ENCODE results near the gene LRRC4B. TPM values are rescaled to one million over a fixed set of nuclear protein-coding genes. Genes with fewer than 3 reads are reported as not detected.
"Not testable (repeated sequence)": the region's sequence is repeated elsewhere in the genome, so short reads cannot be mapped to it uniquely, and the experiment has no call there.

The LRRC4B gene
- total RNA-seq, 1 experiment from 2014 or later: 1.7 TPM

- Histone ChIP-seq H3K9me3 (no peaks in the 10 kb centered on the region), H3K4me3 (no peak overlapping the region), H3K36me3 (no peaks in the 10 kb centered on the region), H3K27me3 (no peaks in the 10 kb centered on the region)
- no peak for DNase-seq
These were observed 12.9 kb upstream of the LRRC4B start for GRCh38 chr19:50580970-50581634.

GRCh38 chr19:50580240-50580639, 12.0 kb upstream of the LRRC4B start:
- H3K36me3 ChIP-seq: no peaks in the 10 kb centered on the region

DNA sequence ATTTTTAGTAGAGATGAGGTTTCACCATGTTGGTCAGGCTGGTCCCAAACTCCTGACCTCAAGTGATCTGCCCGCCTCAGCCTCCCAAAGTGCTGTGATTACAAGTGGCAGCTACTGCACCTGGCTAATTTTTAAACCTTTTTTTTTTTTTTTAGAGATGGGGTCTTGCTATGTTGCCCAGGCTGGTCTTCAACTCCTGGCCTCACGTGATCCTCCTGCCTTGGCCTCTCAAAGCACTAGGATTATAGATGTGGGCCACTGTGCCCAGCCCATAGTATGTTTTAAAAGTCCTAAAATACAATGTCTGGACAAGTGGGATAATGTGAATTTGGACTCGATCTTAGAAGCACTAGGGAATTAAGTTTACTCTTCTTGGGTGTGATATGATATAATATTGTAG, 8.5 kb upstream of the LRRC4B start:
- H3K9me3 ChIP-seq, H3K36me3 ChIP-seq, H3K4me3 ChIP-seq, DNase-seq, H3K27me3 ChIP-seq: not testable (repeated sequence)

More at GRCh38 chr19:50580240-50580639, 12.0 kb upstream of the LRRC4B start:
- H3K9me3 ChIP-seq: no peaks in the 10 kb centered on the region
- H3K27me3 ChIP-seq: no peaks in the 10 kb centered on the region
- DNase-seq: no peak
- H3K4me3 ChIP-seq: no peak overlapping the region

- no peak overlapping the region for H3K4me3 ChIP-seq
- H3K27me3 ChIP-seq: 0 out of 2 replicates have a peak, but pooled peaks cover 2% of the 10 kb centered on the region
- no peaks in the 10 kb centered on the region for H3K9me3 ChIP-seq
- DNase-seq: no peak
- H3K36me3 ChIP-seq: no peaks in the 10 kb centered on the region
These were observed 5.7 kb upstream of the LRRC4B start for GRCh38 chr19:50573741-50574461.

- no peaks in the 10 kb centered on the region for H3K36me3 ChIP-seq
- no peak overlapping the region for H3K4me3 ChIP-seq
- DNase-seq: no peak
- H3K9me3 ChIP-seq: no peaks in the 10 kb centered on the region
- H3K27me3 ChIP-seq: peaks cover 9% of the 10 kb centered on the region
These were observed 2.8 kb upstream of the LRRC4B start for GRCh38 chr19:50570997-50571396.

GRCh38 chr19:50569938-50570540, 1.8 kb upstream of the LRRC4B start:
- Histone ChIP-seq H3K4me3 (no peak overlapping the region), H3K27me3 (peaks cover 19% of the 10 kb centered on the region), H3K9me3 (no peaks in the 10 kb centered on the region), H3K36me3 (no peaks in the 10 kb centered on the region)
- DNase-seq: no peak

DNA sequence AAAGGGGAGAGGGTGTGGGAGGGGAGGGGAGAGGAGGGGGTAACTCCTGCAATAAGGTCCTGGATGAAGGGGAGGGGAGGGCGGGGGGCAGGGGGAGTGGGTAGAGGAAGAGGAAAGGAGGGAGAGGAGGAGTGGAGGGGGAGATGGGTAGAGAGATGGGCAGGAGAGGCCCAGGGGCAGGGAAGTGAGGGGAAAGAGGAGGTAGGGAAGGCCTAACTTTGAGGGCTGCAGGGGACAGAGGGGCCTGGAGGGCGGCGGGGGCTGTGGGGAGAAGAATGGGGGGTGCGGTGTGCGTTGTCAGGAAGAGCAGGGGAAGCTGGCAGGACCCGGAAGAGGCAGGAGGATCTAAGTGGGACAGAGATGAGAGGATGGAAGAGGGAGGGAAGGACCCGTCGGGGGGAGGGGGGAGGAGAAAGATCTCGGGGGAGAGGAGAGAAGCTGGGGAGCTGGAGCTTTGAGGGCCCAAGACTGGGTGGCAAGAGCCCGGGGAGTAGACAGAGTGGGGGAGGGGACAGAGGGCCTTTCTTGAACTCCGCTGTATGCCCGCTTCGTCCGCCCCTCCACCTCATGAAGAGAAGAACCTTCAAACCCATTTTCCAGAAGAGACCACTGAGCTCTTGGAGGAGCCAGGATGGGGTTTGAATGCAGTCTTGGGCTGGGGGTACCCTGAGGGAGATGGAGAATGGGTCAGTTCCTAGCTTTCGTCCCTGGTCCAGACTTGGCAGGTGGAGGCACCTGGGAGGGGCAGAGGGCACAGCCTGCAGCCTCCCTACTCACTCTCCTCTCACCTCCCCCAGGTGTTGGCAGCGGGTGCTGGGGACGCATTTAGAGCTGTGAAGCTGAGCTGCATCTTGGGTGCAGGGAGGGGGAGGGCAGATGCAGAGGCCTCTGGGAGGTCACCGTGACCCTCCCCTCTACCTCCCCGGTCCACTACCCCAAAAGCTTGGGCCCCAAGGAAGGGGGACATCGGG, 778 bp upstream of the LRRC4B start:
- no peaks in the 10 kb centered on the region for H3K36me3 ChIP-seq
- H3K27me3 ChIP-seq: peaks cover 28% of the 10 kb centered on the region
- no peak for DNase-seq
- no peaks in the 10 kb centered on the region for H3K9me3 ChIP-seq
- H3K4me3 ChIP-seq: no peak overlapping the region

- H3K4me3 ChIP-seq: no peak overlapping the region
- no peaks in the 10 kb centered on the region for H3K9me3 ChIP-seq
- DNase-seq: no peak
- peaks cover 28% of the 10 kb centered on the region for H3K27me3 ChIP-seq
- no peaks in the 10 kb centered on the region for H3K36me3 ChIP-seq
These were observed 988 bp downstream of the LRRC4B start for GRCh38 chr19:50567052-50567841.

DNA sequence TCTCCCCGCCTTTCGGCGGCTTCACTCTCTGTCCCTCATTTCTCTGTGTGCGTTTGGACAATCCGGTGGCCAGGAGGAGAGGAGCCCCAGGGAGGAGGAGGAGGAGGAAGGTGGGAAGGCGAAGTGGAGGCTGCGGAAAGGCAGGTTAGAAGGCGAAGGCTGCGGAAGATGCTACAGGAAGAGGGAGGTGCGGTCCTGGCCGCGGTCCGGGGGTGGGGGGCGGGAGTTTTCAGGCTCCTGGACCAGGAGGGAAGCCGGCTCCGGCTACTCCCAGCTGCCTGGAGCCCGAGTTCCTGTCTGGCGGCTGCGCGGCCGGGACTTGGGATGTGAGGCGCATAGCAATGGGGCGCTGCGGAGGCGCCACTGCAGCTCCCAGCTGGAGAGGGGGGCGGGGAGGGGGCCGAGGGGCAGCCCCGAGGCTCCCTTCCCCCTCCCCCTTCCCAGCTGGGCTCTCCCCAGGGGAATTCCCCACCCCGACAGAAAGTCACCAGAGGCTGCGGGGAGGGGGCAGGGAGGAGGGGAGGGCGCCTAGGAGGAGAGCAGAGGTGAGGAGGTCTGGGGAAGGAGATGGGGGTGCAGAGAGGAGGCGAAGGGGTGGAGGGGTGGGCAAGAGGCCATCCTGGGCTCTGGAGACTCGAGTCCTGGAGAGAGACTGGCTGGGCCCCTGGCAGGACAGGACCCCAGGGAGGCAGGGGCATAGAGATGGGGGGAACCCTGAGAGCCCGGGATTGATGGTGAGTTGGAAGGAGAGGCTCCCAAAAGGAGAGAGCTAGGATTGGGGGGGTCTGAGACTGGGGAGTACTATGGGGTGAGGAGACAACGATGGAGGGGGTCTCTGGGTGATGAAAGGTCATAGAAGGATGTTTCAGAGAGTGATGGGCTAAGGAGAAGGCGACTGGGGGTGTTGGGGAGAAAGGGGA, 2.0 kb downstream of the LRRC4B start:
- Histone ChIP-seq H3K9me3 (no peaks in the 10 kb centered on the region), H3K4me3 (no peak overlapping the region), H3K27me3 (peaks cover 30% of the 10 kb centered on the region), H3K36me3 (no peaks in the 10 kb centered on the region)
- no peak for DNase-seq

GRCh38 chr19:50564229-50565105, 3.8 kb downstream of the LRRC4B start:
- peaks cover 35% of the 10 kb centered on the region for H3K27me3 ChIP-seq
- no peak overlapping the region for H3K4me3 ChIP-seq
- no peaks in the 10 kb centered on the region for H3K9me3 ChIP-seq
- no peaks in the 10 kb centered on the region for H3K36me3 ChIP-seq
- no peak for DNase-seq

GRCh38 chr19:50563597-50563996, 4.6 kb downstream of the LRRC4B start:
- DNase-seq: no peak
- H3K36me3 ChIP-seq: no peaks in the 10 kb centered on the region
- peaks cover 35% of the 10 kb centered on the region for H3K27me3 ChIP-seq
- H3K4me3 ChIP-seq: no peak overlapping the region
- no peaks in the 10 kb centered on the region for H3K9me3 ChIP-seq

- no peak for DNase-seq
- Histone ChIP-seq H3K27me3 (peaks cover 35% of the 10 kb centered on the region), H3K36me3 (no peaks in the 10 kb centered on the region), H3K9me3 (no peaks in the 10 kb centered on the region), H3K4me3 (no peak overlapping the region)
These were observed 5.2 kb downstream of the LRRC4B start for GRCh38 chr19:50562996-50563395.

DNA sequence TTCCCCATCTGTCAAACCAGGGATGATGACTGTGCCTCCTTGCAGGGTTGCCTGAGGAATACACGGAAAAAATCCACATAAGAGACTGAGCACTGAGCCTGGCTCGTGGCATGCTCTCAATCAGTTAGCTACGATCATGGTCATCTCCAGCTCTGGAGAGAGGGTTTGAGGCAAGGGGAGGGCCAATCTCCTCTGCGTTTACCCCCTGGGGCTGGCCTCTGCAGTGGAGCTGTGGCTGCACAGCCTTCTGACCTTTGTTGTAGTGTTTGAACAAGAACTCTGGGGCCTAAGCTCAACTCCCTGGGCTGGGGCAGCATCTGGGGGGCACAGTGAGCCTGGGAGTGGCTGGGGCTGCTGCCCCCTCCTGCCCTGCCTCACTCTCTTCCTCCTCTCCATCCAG, 5.9 kb downstream of the LRRC4B start:
- no peaks in the 10 kb centered on the region for H3K9me3 ChIP-seq
- H3K4me3 ChIP-seq: no peak overlapping the region
- DNase-seq: no peak
- no peaks in the 10 kb centered on the region for H3K36me3 ChIP-seq
- H3K27me3 ChIP-seq: peaks cover 35% of the 10 kb centered on the region

DNA sequence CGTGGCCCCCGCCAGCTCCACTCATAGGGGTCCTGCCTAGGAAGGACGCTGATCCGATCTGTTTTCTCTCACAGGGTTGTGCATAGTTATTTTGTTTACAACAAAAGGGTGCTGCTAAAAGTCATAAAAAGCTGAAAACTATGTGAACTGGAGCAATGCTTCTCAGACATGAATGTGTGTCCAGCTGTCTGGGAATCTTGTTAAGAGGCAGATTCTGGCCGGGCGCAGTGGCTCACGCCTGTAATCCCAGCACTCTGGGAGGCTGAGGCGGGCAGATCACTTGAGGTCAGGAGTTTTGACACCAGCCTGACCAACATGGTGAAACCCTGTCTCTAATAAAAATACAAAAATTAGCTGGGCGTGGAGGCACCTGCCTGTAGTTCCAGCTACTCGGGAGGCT, 8.6 kb downstream of the LRRC4B start:
- no peak for DNase-seq
- H3K36me3 ChIP-seq: no peaks in the 10 kb centered on the region
- no peaks in the 10 kb centered on the region for H3K9me3 ChIP-seq
- peaks cover 21% of the 10 kb centered on the region for H3K27me3 ChIP-seq
- no peak overlapping the region for H3K4me3 ChIP-seq

Data from MG63 (cell line).